Measurements from ENCODE around the gene TANC2. TPM values are rescaled to one million over a fixed set of nuclear protein-coding genes. Genes with fewer than 3 reads are reported as not detected.

TANC2 gene
- total RNA-seq, 1 donor from 2014 or later, result 89.6 TPM

DNA sequence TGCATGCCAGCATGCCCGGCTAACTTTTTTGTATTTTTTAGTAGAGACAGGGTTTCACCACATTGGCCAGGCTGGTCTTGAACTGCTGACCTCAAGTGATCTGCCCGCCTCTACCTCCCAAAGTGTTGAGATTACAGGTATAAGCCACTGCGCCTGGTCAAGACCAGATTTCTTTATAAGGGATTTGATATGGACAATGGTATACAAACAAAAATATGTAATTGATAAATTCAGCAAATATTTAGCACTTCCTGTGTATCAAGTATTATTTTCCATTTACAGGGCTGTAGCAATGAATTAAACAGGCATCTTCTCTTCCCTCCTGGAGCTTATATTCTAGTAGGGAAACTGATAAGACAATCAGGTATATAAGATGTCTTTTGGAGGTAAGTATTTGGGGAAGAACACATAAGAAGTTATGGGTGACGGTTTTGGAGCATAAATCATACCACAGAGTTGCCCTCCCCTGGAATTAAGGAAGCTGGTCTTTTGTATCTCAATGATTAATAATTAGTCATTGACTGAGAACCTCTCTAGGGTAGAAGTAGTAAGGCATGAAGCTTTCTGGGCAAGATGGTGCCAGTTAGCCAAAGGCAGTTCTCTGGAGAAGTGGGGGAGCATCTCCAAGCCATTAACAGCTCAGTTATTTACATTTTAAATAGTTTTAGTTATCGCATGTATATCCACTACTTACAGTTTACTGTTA, 35.8 kb downstream of the TANC2 start:
- DNase-seq (ENCODE audit: low read depth), result peak; percentile 38

DNA sequence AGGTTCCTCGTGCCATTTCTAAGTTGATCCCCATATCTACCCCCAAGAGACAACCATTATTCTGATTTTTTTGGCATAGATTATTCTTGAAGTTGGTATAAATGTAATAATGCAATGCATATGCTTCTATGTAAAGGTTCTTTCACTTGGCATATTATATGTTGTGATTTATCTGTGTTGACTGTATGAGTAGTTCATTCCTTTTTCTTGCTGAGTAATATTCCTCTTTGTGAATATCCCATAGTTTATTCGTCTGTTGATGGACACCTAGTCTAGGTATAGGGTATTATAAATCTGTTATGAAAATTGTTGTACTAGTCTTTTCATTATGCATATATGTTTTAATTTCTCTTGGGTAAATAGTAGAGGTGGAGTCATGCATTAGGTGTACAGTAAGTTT, 36.6 kb downstream of the TANC2 start:
- DNase-seq (ENCODE audit: low read depth), result no peak

DNA sequence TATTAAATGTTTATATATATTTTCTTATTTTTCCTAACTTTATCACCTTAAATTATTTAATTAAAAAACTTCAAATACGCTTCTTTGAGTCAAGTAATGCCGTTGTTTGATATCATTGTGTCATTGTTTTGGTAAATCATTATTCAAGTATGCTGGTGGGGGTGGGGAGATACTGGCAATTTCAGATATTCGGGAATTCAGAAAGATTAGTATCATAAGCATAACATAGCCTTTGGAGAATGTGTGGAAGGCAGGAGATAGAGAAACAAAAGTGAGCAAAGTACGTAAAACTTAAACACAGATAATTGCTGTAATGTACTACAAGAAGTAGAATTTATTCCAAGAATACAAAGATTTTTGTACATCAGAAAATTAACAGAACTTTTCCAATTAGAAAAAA, 49.8 kb downstream of the TANC2 start:
- no peak for DNase-seq (ENCODE audit: low read depth)

Other genes starting within 250 kb of the TANC2 start
- gene MARCHF10, start 157.9 kb upstream of the TANC2 start, total RNA-seq, result 0.17 and 0.60 TPM in 2 replicates

All from renal cortical epithelial cell (primary cell).